Heart right ventricle (tissue), 16 donors: ENCODE data around the gene EYA3. TPM values are rescaled to one million over a fixed set of nuclear protein-coding genes. Genes with fewer than 3 reads are reported as not detected.
A peak's percentile ranks its signal among the peaks of the same experiment; 100 is the strongest.

Source experiments
- ATAC-seq, 8 donors: fragments of 200-7000 bp; cut with Tn5 transposase; one replicate each; pipeline ENCODE4 v1.9.1; 2020; ENCODE audit warnings: mild to moderate bottlenecking in 8 of 8, moderate library complexity in 8 of 8, moderate number of reproducible peaks in 1 of 8
- DNase-seq, 2 donors: peaks; one replicate each; pipeline ENCODE4 v3.0.0-alpha.2; 2020
- H3K27ac ChIP-seq, 10 donors: fragments of 200-600 bp; sonication (generic) in 2 of 10; one replicate each; pipeline versions ENCODE4 v1.5.0 to v1.8.0; 2020 to 2022; ENCODE audit warnings: mild to moderate bottlenecking in 3 of 10
- H3K27me3 ChIP-seq, 7 donors: fragments of 200-600 bp; one replicate each; pipeline ENCODE4 v1.8.0; 2021 to 2022; ENCODE audit warnings: mild to moderate bottlenecking in 2 of 7
- H3K36me3 ChIP-seq, 9 donors: fragments of 200-600 bp; sonication (generic) in 1 of 9; one replicate each; pipeline versions ENCODE4 v1.5.0 to v1.8.0; 2020 to 2022; ENCODE audit warnings: mild to moderate bottlenecking in 2 of 9
- H3K4me1 ChIP-seq, 9 donors: fragments of 200-600 bp; sonication (generic) in 1 of 9; one replicate each; pipeline versions ENCODE4 v1.5.0 to v1.8.0; 2020 to 2022; ENCODE audit warnings: mild to moderate bottlenecking in 4 of 9
- H3K4me3 ChIP-seq, 10 donors: fragments of 200-600 bp; sonication (generic) in 2 of 10; one replicate each; pipeline versions ENCODE4 v1.5.0 to v1.8.0; 2020 to 2022; ENCODE audit warnings: mild to moderate bottlenecking in 7 of 10, moderate library complexity in 2 of 10
- H3K9me3 ChIP-seq, 11 donors: fragments of 200-600 bp in 10 of 11; sonication (generic) in 2 of 11; one replicate each; pipeline versions ENCODE4 v1.5.0 to v1.8.0; 2013 to 2022; ENCODE audit warnings: mild to moderate bottlenecking in 2 of 11, control low read depth in 1 of 11, moderate library complexity in 1 of 11
- CTCF ChIP-seq, 9 donors: fragments of 200-600 bp; sonication (generic) in 2 of 9; IDR thresholded peaks; one replicate each; pipeline versions ENCODE4 v1.5.0 to v1.8.0; 2021 to 2022; ENCODE audit warnings: antibody characterized with exemption in 9 of 9, mild to moderate bottlenecking in 5 of 9, moderate library complexity in 1 of 9
- whole genome bisulfite sequencing, 2 donors: extraction: QIAGEN DNeasy Blood & Tissue Kit; methylation state at CpG; one replicate each; pipeline ENCODE4 v1.1.7; 2013; ENCODE audit warnings: inconsistent platforms in 1 of 2; 5-methylcytosine and 5-hydroxymethylcytosine counted together
- intact Hi-C, 10 donors: fragments of 100-400 bp; cut with DNase I; formaldehyde crosslinking; loops; one replicate each; pipeline versions ENCODE4 v1.11.1 to v1.14.2; 2022
- polyA plus RNA-seq, 2 donors: library from polyadenylated mRNA; stranded (reverse); fragments of 200-250 nt; gene quantifications; one replicate each; pipeline ENCODE4 v1.2.3, GENCODE V29; 2013
- total RNA-seq, 10 donors: library from RNA; stranded (reverse); fragmentation: NEBNext Ultra II Directional in 3 of 10; extraction: Animal tissue kit (Norgen Biotek cat#: 25700) in 3 of 10; gene quantifications; one replicate each; pipeline versions ENCODE4 v1.2.1 to v1.2.4, GENCODE V29; 2021 to 2023
- donor health status: Arrhythmogenic right ventricular cardiomyopathy.
- donor health status: ischemic (EF 13 %, LVEDD 7.1; RV severe dilation, severe dysfunction).
- donor health status: healthy with polysubstance abuse.
- donor health status: DM: no; HTN: yes; CAD: no.
- donor health status: DM: no; HTN: no; CAD: no.
- donor health status: ischemic (EF 25% LVEDD 6.9; RV normal size, moderate dysfunction).
- donor health status: ischemic (EF 25% LVEDD 5.7; RV mildly dilated, moderate dysfunction).
- donor health status: healthy.
- donor health status: DM: yes; HTN: yes; CAD: no.
- donor health status: Ischemic cardiomyopathy.
- donor health status: ischemic (EF 35%, LVEDD 5.7; RV mildly dilated, moderate dysfunction).
- donor health status: nonischemic (EF 11% LVEDD 7.7; RV severe dilation, severe dysfunction).
- donor health status: DM: yes; HTN: yes; CAD: no.
- donor health status: PGD.
- donor health status: ischemic (EF 29% LVEDD 5.4; RV normal size, mild dysfunction).
- donor health status: nonischemic (EF 23%, LVEDD 6.1; RV moderate dilation, normal function).

Gene EYA3
- total and polyA plus RNA-seq, 12 donors = 3.6 to 22.1 (median 17.3) TPM

- Histone ChIP-seq H3K9me3 (no peaks in the 10 kb centered on the region), H3K27ac (peak overlapping the region in 2 of 10 donors; percentile 16 to 38), H3K4me1 (peaks cover 0 to 20% (median 13%) of the 10 kb centered on the region in 9 donors), H3K36me3 (peaks cover 0 to 57% (median 11%) of the 10 kb centered on the region in 9 donors), H3K27me3 (no peaks in the 10 kb centered on the region), H3K4me3 (no peak overlapping the region)
- no peak for DNase-seq
- intact Hi-C loops = loop anchor here in 9 of 10 donors (1.0 to 10.0 kb wide), 7 partner anchors 37 to 683 kb away; no protein-coding TSS in a partner anchor
- ATAC-seq = no peak
- 21 to 25% methylated on average over 2 of the region's 2 CpGs for WGBS, 2 donors
- peak in 1 of 9 donors; percentile 0 for TF ChIP-seq CTCF (IDR thresholded peaks at IDR 0.05)
Measured at GRCh38 chr1:27979859-27980201, 108.6 kb downstream of the EYA3 start.

GRCh38 chr1:27979151-27979858 is 109.1 kb downstream of the EYA3 start:
- Histone ChIP-seq H3K4me1 (peaks cover 0 to 20% (median 13%) of the 10 kb centered on the region in 9 donors), H3K27ac (peak overlapping the region in 3 of 10 donors; percentile 9 to 61 (median 38)), H3K4me3 (no peak overlapping the region), H3K27me3 (no peaks in the 10 kb centered on the region), H3K36me3 (peaks cover 0 to 59% (median 11%) of the 10 kb centered on the region in 9 donors), H3K9me3 (no peaks in the 10 kb centered on the region)
- ATAC-seq (peak in 6 of 8 donors; percentile 71 to 78 (median 74)), DNase-seq (no peak)
- 80 to 87% methylated on average over 1 of the region's 1 CpG for WGBS, 2 donors
- peak; percentile 14 to 65 (median 57) for TF ChIP-seq CTCF (IDR thresholded peaks at IDR 0.05)
- intact Hi-C loops = loop anchor here in 8 of 10 donors (1.0 to 10.0 kb wide), 5 partner anchors 39 to 122 kb away; no protein-coding TSS in a partner anchor

DNA sequence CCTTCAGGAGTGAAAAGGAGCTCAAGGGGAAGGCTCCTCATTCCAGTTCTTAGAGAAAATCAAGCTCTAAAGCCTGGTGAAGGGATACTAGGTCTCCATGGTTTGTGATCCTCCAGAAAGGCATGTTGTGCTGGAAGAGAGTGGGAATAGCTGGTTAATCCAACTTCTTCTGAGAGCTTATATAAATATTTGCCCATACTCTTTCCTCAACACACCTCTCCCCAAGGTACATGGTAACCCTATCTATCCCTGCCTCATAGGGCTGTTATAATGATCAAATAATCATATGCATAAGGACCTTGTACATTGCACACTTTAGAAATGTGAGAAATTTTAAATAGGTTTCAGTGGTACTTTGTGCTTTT is 114.0 kb downstream of the EYA3 start:
- intact Hi-C loops = loop anchor here in 4 of 10 donors (5.0 to 10.0 kb wide), 2 partner anchors 110 to 117 kb away; no protein-coding TSS in a partner anchor
- Histone ChIP-seq H3K36me3 (peaks cover 0 to 71% (median 11%) of the 10 kb centered on the region in 9 donors), H3K27me3 (no peaks in the 10 kb centered on the region), H3K9me3 (no peaks in the 10 kb centered on the region), H3K4me1 (peaks cover 3 to 35% (median 20%) of the 10 kb centered on the region in 9 donors), H3K4me3 (no peak overlapping the region), H3K27ac (no peak overlapping the region)
- no peak for DNase-seq
- ATAC-seq = no peak
- no peak for TF ChIP-seq CTCF (IDR thresholded peaks at IDR 0.05)

- no peaks in the 10 kb centered on the region for H3K27me3 ChIP-seq
- no peaks in the 10 kb centered on the region for H3K9me3 ChIP-seq
- intact Hi-C loops = loop anchor here in 4 of 10 donors (5.0 to 10.0 kb wide), 2 partner anchors 109 to 117 kb away; no protein-coding TSS in a partner anchor
- DNase-seq = no peak
- H3K36me3 ChIP-seq = peaks cover 0 to 71% (median 11%) of the 10 kb centered on the region in 9 donors
- WGBS, 2 donors = 80 to 81% methylated on average over 4 of the region's 4 CpGs
- H3K4me1 ChIP-seq = peaks cover 3 to 35% (median 17%) of the 10 kb centered on the region in 9 donors
- no peak for ATAC-seq
- H3K27ac ChIP-seq = no peak overlapping the region
- TF ChIP-seq CTCF (IDR thresholded peaks at IDR 0.05) = no peak
- no peak overlapping the region for H3K4me3 ChIP-seq
Measured at GRCh38 chr1:27973771-27974416, 114.5 kb downstream of the EYA3 start.
